Smooth muscle cell (in vitro differentiated cells): ENCODE data around the gene STIP1. TPM values are rescaled to one million over a fixed set of nuclear protein-coding genes. Genes with fewer than 3 reads are reported as not detected.

Source experiments
- DNase-seq: peaks from one replicate; lab custom pipeline; 2025; ENCODE audit not compliant: unreplicated experiment; lab: John Stamatoyannopoulos, UW
- H2AFZ ChIP-seq: fragments of 200-600 bp; sonication (generic); 2 replicates; pipeline ENCODE4 v1.6.0; 2016; ENCODE audit warnings: antibody characterized with exemption, low read depth, mild to moderate bottlenecking
- H3F3A ChIP-seq: fragments of 200-600 bp; sonication (generic); 2 replicates; pipeline ENCODE4 v1.6.0; 2017; ENCODE audit warnings: antibody characterized with exemption, low read depth
- H3K27ac ChIP-seq: fragments of 200-600 bp; sonication (generic); 2 replicates; pipeline ENCODE4 v1.5.1; 2016; ENCODE audit warnings: low read depth, mild to moderate bottlenecking
- H3K27me3 ChIP-seq: fragments of 200-600 bp; sonication (generic); 2 replicates; pipeline ENCODE4 v1.6.1; 2016; ENCODE audit warnings: low read depth, mild to moderate bottlenecking
- H3K36me3 ChIP-seq: fragments of 200-600 bp; sonication (generic); 2 replicates; pipeline ENCODE4 v1.5.1; 2016; ENCODE audit warnings: low read depth
- H3K4me1 ChIP-seq: fragments of 200-600 bp; sonication (generic); 2 replicates; pipeline ENCODE4 v1.5.1; 2016; ENCODE audit warnings: low read depth
- H3K4me2 ChIP-seq: fragments of 200-600 bp; sonication (generic); 2 replicates; pipeline ENCODE4 v1.6.0; 2016; ENCODE audit warnings: mild to moderate bottlenecking
- H3K4me3 ChIP-seq: fragments of 200-600 bp; sonication (generic); 2 replicates; pipeline ENCODE4 v1.5.1; 2016; ENCODE audit warnings: mild to moderate bottlenecking
- H3K79me2 ChIP-seq: fragments of 200-600 bp; sonication (generic); 2 replicates; pipeline ENCODE4 v1.6.0; 2016; ENCODE audit warnings: low read depth, mild to moderate bottlenecking
- H3K9ac ChIP-seq: fragments of 200-600 bp; sonication (generic); 2 replicates; pipeline ENCODE4 v1.6.0; 2016; ENCODE audit warnings: low read depth
- H3K9me3 ChIP-seq: fragments of 200-600 bp; sonication (generic); replicated peaks from 2 replicates; pipeline ENCODE4 v1.5.1; 2016; ENCODE audit warnings: low read depth
- H4K20me1 ChIP-seq: fragments of 200-600 bp; sonication (generic); 2 replicates; pipeline ENCODE4 v1.6.0; 2016; ENCODE audit warnings: low read depth
- WGBS: methylation state at CpG from one replicate; pipeline ENCODE4 v1.1.7; 2016; ENCODE audit warnings: low lambda C conversion rate; 5-methylcytosine and 5-hydroxymethylcytosine counted together
- polyA plus RNA-seq: library from polyadenylated mRNA; unstranded; fragments of >200 nt; fragmentation: Nextera tagmentation; extraction: Ambion mirVana; gene quantifications from 2 replicates; pipeline ENCODE4 v1.2.1, GENCODE V29; 2016
- total RNA-seq: library from RNA; depleted of rRNA; stranded (reverse); fragments of >200 nt; gene quantifications from 2 replicates; pipeline ENCODE4 v1.2.3, GENCODE V29; 2014
- TF ChIP-seq, protein P1 (sequence below): fragments of 200-600 bp; sonication (generic); IDR thresholded peaks from 2 replicates; pipeline ENCODE4 v1.5.1; 2017; ENCODE audit warnings: borderline replicate concordance, mild to moderate bottlenecking, antibody characterized with exemption; ENCODE audit not compliant: insufficient read depth, poor library complexity, severe bottlenecking

STIP1 gene
- total and polyA plus RNA-seq, 2 experiments from 2014 or later = 114 to 117 TPM

DNA sequence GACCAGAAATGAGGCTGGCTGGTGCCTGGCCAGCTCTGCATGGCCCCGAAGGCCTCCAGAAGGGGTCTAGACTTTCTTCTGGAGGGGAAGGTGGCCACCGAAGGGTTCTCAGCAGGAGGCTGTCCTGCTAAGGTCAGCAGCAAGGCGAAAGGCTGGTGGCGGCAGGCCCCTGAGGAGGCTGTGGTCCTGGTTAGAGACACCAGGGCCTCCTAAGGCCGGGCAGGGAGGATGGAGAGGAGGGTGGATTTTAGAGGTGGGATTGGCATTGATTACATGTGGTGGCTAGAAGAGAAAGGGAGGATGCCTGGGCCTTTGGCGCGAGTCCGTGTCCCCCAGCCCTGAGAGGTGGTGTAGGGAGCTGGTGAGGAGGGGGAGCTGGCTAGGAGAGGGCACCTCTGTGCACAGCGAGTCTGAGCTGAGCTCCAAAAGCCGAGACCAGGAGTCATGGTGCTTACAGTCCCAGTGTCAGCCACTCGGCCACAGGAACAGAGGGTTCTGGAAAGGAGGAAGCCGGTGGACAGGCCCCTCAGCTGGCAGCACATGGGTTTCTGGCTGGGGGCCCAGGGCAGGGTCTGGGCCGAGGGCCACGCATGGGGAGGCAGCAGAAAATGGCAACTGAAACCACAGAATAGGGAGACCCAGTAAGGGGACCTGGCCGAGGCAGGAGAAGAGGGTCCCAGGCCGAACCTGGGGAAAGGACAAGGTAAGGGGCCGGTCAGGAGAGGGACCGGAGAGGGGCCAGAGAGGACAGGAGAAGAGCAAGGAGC, 23.0 kb downstream of the STIP1 start:
- TF ChIP-seq, protein P1, sequence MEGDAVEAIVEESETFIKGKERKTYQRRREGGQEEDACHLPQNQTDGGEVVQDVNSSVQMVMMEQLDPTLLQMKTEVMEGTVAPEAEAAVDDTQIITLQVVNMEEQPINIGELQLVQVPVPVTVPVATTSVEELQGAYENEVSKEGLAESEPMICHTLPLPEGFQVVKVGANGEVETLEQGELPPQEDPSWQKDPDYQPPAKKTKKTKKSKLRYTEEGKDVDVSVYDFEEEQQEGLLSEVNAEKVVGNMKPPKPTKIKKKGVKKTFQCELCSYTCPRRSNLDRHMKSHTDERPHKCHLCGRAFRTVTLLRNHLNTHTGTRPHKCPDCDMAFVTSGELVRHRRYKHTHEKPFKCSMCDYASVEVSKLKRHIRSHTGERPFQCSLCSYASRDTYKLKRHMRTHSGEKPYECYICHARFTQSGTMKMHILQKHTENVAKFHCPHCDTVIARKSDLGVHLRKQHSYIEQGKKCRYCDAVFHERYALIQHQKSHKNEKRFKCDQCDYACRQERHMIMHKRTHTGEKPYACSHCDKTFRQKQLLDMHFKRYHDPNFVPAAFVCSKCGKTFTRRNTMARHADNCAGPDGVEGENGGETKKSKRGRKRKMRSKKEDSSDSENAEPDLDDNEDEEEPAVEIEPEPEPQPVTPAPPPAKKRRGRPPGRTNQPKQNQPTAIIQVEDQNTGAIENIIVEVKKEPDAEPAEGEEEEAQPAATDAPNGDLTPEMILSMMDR = no peak
- Histone ChIP-seq H3K4me2 (no peak overlapping the region), H3K4me3 (no peak overlapping the region), H3K9me3 (no peaks in the 10 kb centered on the region), H3K27me3 (no peaks in the 10 kb centered on the region), H3K4me1 (no peaks in the 10 kb centered on the region), H4K20me1 (no peaks in the 10 kb centered on the region), H3F3A (no peaks in the 10 kb centered on the region), H3K79me2 (no peaks in the 10 kb centered on the region), H3K36me3 (no peaks in the 10 kb centered on the region), H3K9ac (no peak overlapping the region), H3K27ac (no peak overlapping the region), H2AFZ (no peak overlapping the region)
- no peak for DNase-seq
- 91% methylated on average over 14 of the region's 18 CpGs for WGBS

DNA sequence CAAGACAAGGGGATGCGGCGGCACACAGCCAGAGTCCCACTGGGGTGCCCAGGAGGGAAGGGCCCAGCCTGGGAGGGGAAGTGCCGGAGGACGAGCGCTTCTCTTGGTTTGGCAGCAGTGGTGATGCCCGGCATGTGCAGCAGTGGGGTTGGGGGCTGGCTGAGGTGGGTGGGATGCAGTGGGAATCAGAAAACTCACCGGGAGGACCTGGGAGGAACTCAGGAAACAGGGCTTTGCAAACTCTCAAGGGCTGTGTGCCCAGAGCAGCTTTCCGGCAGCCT, 23.5 kb downstream of the STIP1 start:
- H3K4me1 ChIP-seq = no peaks in the 10 kb centered on the region
- no peak overlapping the region for H3K27ac ChIP-seq
- H3K4me2 ChIP-seq = no peak overlapping the region
- no peaks in the 10 kb centered on the region for H3K27me3 ChIP-seq
- H3K9ac ChIP-seq = no peak overlapping the region
- TF ChIP-seq, protein P1 = no peak
- WGBS = 100% methylated on average over 8 of the region's 8 CpGs
- H3K4me3 ChIP-seq = no peak overlapping the region
- no peak for DNase-seq
- H3F3A ChIP-seq = no peaks in the 10 kb centered on the region
- H3K36me3 ChIP-seq = no peaks in the 10 kb centered on the region
- no peaks in the 10 kb centered on the region for H4K20me1 ChIP-seq
- H2AFZ ChIP-seq = no peak overlapping the region
- H3K79me2 ChIP-seq = no peaks in the 10 kb centered on the region
- no peaks in the 10 kb centered on the region for H3K9me3 ChIP-seq

DNA sequence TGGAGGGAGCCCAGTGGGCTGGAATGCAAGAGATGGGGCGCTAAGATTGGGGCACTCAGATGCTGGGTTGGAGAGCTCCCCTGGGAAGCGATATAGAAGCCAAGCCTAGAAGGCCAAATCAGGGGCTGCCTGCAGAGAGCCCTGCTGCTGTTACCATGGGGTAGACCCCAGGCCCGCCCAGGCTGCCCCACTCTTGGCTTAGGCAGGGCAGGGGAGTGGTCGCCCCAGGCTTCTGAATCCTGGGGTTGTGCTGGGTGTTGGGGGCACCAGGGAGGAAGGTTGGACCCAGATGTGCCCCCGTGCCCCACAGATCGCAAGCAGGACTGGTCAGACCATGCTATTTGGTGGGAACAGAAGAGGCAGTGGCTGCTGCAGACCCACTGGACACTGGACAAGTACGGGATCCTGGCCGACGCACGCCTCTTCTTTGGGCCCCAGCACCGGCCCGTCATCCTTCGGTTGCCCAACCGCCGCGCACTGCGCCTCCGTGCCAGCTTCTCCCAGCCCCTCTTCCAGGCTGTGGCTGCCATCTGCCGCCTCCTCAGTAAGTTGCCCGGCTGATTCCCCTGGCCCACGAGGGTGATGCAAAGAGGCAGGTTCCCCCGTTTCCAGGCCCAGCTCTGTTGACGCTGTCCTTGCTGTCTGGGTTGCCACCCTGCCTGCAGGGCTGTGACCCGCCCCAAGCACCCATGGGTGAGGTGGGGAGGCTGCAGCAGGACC, 24.5 kb downstream of the STIP1 start:
- no peak overlapping the region for H3K4me2 ChIP-seq
- no peak for DNase-seq
- 96% methylated on average over 24 of the region's 24 CpGs for WGBS

More for the DNA sequence above, 24.5 kb downstream of the STIP1 start:
- Histone ChIP-seq H3K9me3 (no peaks in the 10 kb centered on the region), H3K9ac (no peak overlapping the region), H3K4me1 (no peaks in the 10 kb centered on the region), H4K20me1 (no peaks in the 10 kb centered on the region), H2AFZ (no peak overlapping the region), H3K4me3 (no peak overlapping the region), H3F3A (no peaks in the 10 kb centered on the region), H3K36me3 (no peaks in the 10 kb centered on the region), H3K79me2 (no peaks in the 10 kb centered on the region), H3K27me3 (no peaks in the 10 kb centered on the region), H3K27ac (no peak overlapping the region)
- TF ChIP-seq, protein P1 = no peak
